Globus pallidus (tissue), 1 donor: ENCODE data around the gene ERVK3-1.
"Not testable (repeated sequence)": the region's sequence is repeated elsewhere in the genome, so short reads cannot be mapped to it uniquely, and the experiment has no call there.

Experiments used
- DNase-seq: peaks from one replicate; pipeline ENCODE4 v3.0.0-alpha.2; 2015; ENCODE audit warnings: low spot score

Gene ERVK3-1

GRCh38 chr19:58346961-58347929 lies 42.1 kb downstream of the ERVK3-1 start:
- DNase-seq = peak; percentile 80

GRCh38 chr19:58348080-58348479 lies 42.9 kb downstream of the ERVK3-1 start:
- not testable (repeated sequence) for DNase-seq

GRCh38 chr19:58349590-58349989 lies 44.4 kb downstream of the ERVK3-1 start:
- DNase-seq = no peak

GRCh38 chr19:58350001-58350861 lies 45.1 kb downstream of the ERVK3-1 start:
- DNase-seq = no peak

GRCh38 chr19:58350871-58351557 lies 45.8 kb downstream of the ERVK3-1 start:
- DNase-seq = no peak

- DNase-seq = no peak
Measured at GRCh38 chr19:58351558-58351878, 46.3 kb downstream of the ERVK3-1 start.

- DNase-seq = no peak
Measured at GRCh38 chr19:58351990-58352755, 47.0 kb downstream of the ERVK3-1 start.

GRCh38 chr19:58352760-58353671 lies 47.8 kb downstream of the ERVK3-1 start, which contains the start of gene A1BG:
Gene A1BG (minus strand): TSS chr19:58353492. CDS start chr19:58353437, 55 bp downstream.
- DNase-seq = no peak

GRCh38 chr19:58353717-58354477 lies 48.7 kb downstream of the ERVK3-1 start:
- no peak for DNase-seq

GRCh38 chr19:58354478-58355030 lies 49.4 kb downstream of the ERVK3-1 start:
- no peak for DNase-seq

GRCh38 chr19:58355215-58355796 lies 50.1 kb downstream of the ERVK3-1 start:
- no peak for DNase-seq

GRCh38 chr19:58355908-58356765 lies 51.0 kb downstream of the ERVK3-1 start:
- DNase-seq = no peak

GRCh38 chr19:58356766-58357480 lies 51.7 kb downstream of the ERVK3-1 start:
- no peak for DNase-seq

- DNase-seq = no peak
Measured at GRCh38 chr19:58357481-58358145, 52.4 kb downstream of the ERVK3-1 start.

GRCh38 chr19:58361900-58362271 lies 56.7 kb downstream of the ERVK3-1 start:
- DNase-seq = no peak

- peak; percentile 97 for DNase-seq
Measured at GRCh38 chr19:58362272-58362994, 57.3 kb downstream of the ERVK3-1 start, which contains the start of gene ZNF497. Gene ZNF497 (minus strand): TSS chr19:58362751. CDS start chr19:58357635, 5,116 bp downstream.
